ENCODE measurements around the gene DNAJC7.

DNA sequence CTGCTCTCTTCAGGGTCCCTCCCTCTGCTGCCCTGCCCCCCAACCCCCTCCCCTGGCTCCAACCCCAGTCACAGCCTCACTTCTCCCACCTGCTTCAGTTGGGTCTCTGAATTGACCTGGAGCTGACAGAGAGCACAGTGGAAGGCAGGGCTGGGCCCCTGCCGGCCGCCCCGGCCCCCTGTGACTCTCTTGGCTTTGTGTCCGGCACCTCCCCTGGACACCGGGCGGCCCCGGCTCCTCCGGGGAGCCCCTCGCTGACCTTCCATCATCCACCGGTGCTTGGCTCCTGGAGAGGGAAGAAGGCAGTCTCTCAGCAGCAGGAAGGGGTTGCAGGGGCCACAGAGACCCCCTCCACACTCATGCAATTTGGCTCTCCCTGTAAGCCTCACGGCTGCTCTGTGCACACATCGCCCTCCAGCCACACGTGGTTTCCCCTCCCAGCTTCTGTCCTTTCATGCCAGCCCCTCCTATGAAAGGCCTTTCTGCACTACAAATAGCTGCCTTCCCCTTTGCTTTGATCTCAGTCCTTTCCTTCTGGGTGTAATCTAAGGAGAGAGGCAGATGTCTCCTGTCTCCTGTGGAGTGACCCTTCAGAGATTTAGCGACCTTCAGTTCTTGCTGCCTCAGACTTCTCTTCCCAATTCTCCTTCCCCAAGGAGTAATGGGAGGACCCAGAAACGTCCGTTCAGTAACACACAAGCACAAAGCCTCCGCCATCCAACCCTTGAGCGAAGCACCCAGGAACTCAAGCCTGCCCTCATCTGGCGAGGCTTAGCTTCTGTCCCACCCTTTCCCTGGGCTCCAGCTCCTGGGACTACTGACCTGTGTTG is 10.9 kb upstream of the DNAJC7 start:
- TF ChIP-seq POLR2A (IDR thresholded peaks at IDR 0.05; ENCODE audit: low read length) (no peak), GATA1 (IDR thresholded peaks at IDR 0.05; ENCODE audit: low read depth, low read length) (no peak)

All from erythroblast (primary cell).